HepG2 (cell line): Measurements from ENCODE around the gene IQCH. TPM values are rescaled to one million over a fixed set of nuclear protein-coding genes. Genes with fewer than 3 reads are reported as not detected.

Experiments used
- ATAC-seq: fragments of 200-7000 bp; cut with Tn5 transposase; 3 replicates; pipeline ENCODE4 v1.9.1; 2020; ENCODE audit warnings: mild to moderate bottlenecking, moderate library complexity
- BruUV-seq: library from RNA; stranded (reverse); fragments of 400-500 nt; replicated peaks from 2 replicates; lab custom pipeline; 2021; lab: Mats Ljungman, UMichigan
- CTCF ChIA-PET: fragments of 300-600 bp; formaldehyde crosslinking; extraction: SDS; loops from one replicate; lab custom pipeline; 2021; ENCODE audit warnings: low total read pairs, inconsistent platforms, low intra/inter-chr PET ratio; lab: Yijun Ruan, JAX
- POLR2A ChIA-PET: fragments of 350-600 bp; sonication (Branson Sonifier 250); formaldehyde crosslinking; loops from one replicate; lab custom pipeline; 2020; ENCODE audit warnings: antibody characterized with exemption, inconsistent platforms; lab: Yijun Ruan, JAX
- DNase-seq: peaks from one replicate; pipeline ENCODE4 v3.0.0-alpha.2; 2015; ENCODE audit warnings: low spot score
- FAIRE-seq: peaks from 3 replicates; lab custom pipeline; 2011; peaks lifted over from hg19 to GRCh38; lab: Jason Lieb, UNC
- H2AFZ ChIP-seq: one replicate; pipeline ENCODE4 v1.6.1; 2011; ENCODE audit warnings: low read length, inconsistent platforms
- H3K27ac ChIP-seq: fragments of 300-600 bp; 3 replicates; pipeline ENCODE4 v1.8.0; 2011; ENCODE audit warnings: mixed run types, mild to moderate bottlenecking, mixed read lengths, low read length, inconsistent platforms; ENCODE audit not compliant: insufficient read depth; ENCODE audit errors: extremely low read length
- H3K27me3 ChIP-seq, 2 experiments: fragments of 200-600 bp in 1 of 2; 2 replicates in 1 of 2; 3 replicates in 1 of 2; pipeline versions ENCODE4 v1.6.0 to v1.8.0; 2011; ENCODE audit warnings: low read length in 2 of 2, mild to moderate bottlenecking in 2 of 2, moderate library complexity in 2 of 2, inconsistent platforms in 1 of 2; ENCODE audit not compliant: insufficient read depth in 2 of 2, control insufficient read depth in 1 of 2
- H3K36me3 ChIP-seq, 2 experiments: fragments of 200-600 bp in 1 of 2; replicated peaks in 1 of 2; 2 replicates in 1 of 2; 3 replicates in 1 of 2; pipeline versions ENCODE4 v1.5.1 to v1.8.0; 2011; ENCODE audit warnings: low read length in 2 of 2, inconsistent platforms in 1 of 2; ENCODE audit not compliant: insufficient read depth in 2 of 2, control insufficient read depth in 1 of 2
- H3K4me1 ChIP-seq: 2 replicates; pipeline ENCODE4 v1.5.1; 2012; ENCODE audit warnings: low read length, inconsistent platforms; ENCODE audit not compliant: insufficient read depth
- H3K4me2 ChIP-seq: 2 replicates; pipeline ENCODE4 v1.6.0; 2011; ENCODE audit warnings: low read depth, low read length, inconsistent platforms
- H3K4me3 ChIP-seq, 3 experiments: fragments of 200-600 bp in 1 of 3; sonication (generic), shearing (Covaris generic) in 1 of 3; replicated peaks in 1 of 3; 2 replicates each; pipeline ENCODE4 v1.5.1; 2011 to 2016; ENCODE audit warnings: low read length in 3 of 3, inconsistent platforms in 2 of 3, low read depth in 2 of 3, mild to moderate bottlenecking in 2 of 3, control low read depth in 1 of 3, mixed read lengths in 1 of 3; ENCODE audit not compliant: insufficient read depth in 1 of 3
- H3K79me2 ChIP-seq: one replicate; pipeline ENCODE4 v1.6.1; 2011; ENCODE audit warnings: low read length, inconsistent platforms; ENCODE audit not compliant: insufficient read depth
- H3K9ac ChIP-seq: 2 replicates; pipeline ENCODE4 v1.6.0; 2011; ENCODE audit warnings: mild to moderate bottlenecking, low read depth, low read length, inconsistent platforms; ENCODE audit not compliant: insufficient read depth
- H3K9me3 ChIP-seq: 2 replicates; pipeline ENCODE4 v1.5.1; 2012; ENCODE audit warnings: mild to moderate bottlenecking, low read length
- H4K20me1 ChIP-seq: 2 replicates; pipeline ENCODE4 v1.6.0; 2011; ENCODE audit warnings: inconsistent platforms, mild to moderate bottlenecking, low read length, moderate library complexity; ENCODE audit not compliant: insufficient read depth
- HMG20A ChIP-seq: IDR thresholded peaks from 2 replicates; pipeline ENCODE4 v1.6.1; 2016; ENCODE audit warnings: borderline replicate concordance
- NR0B2 ChIP-seq: sonication (generic); formaldehyde crosslinking; IDR thresholded peaks from 2 replicates; pipeline ENCODE4 v1.4.0; 2020; ENCODE audit warnings: mild to moderate bottlenecking, missing genetic modification reagents
- RBFOX2 ChIP-seq: fragments of 200-400 bp; formaldehyde crosslinking; IDR thresholded peaks from 2 replicates; pipeline ENCODE4 v1.6.1; 2017; ENCODE audit warnings: low read depth, mild to moderate bottlenecking, low read length
- RCOR2 ChIP-seq: IDR thresholded peaks from 2 replicates; pipeline ENCODE4 v1.6.1; 2016; ENCODE audit warnings: missing biosample characterization, missing genetic modification reagents
- RFX5 ChIP-seq: IDR thresholded peaks from 2 replicates; pipeline ENCODE4 v1.6.1; 2011; ENCODE audit warnings: low read depth, low read length, improper control_type of control experiment
- ZNF136 ChIP-seq: sonication (generic); formaldehyde crosslinking; IDR thresholded peaks from 2 replicates; pipeline ENCODE4 v1.8.1; 2022; ENCODE audit warnings: low read depth, mild to moderate bottlenecking, moderate library complexity, missing genetic modification reagents
- ZNF530 ChIP-seq: sonication (generic); formaldehyde crosslinking; IDR thresholded peaks from 2 replicates; pipeline ENCODE4 v1.5.0; 2020; ENCODE audit warnings: low read depth, mild to moderate bottlenecking, missing genetic modification reagents
- WGBS: methylation state at CpG from one replicate; pipeline ENCODE4 v1.1.6; 2017; ENCODE audit warnings: low lambda C conversion rate; 5-methylcytosine and 5-hydroxymethylcytosine counted together
- in situ Hi-C: cut with HindIII; loops from 2 replicates; pipeline ENCODE4 v1.10.0; 2017; ENCODE audit warnings: low pct_unique_long_range_greater_than_20kb; ENCODE audit not compliant: extremely low pct_ligation_motif_present
- intact Hi-C: fragments of 100-400 bp; cut with micrococcal nuclease; formaldehyde crosslinking; loops from one replicate; pipeline ENCODE4 v1.10.0; 2022; ENCODE audit not compliant: unreplicated experiment
- polyA plus RNA-seq, 8 experiments: library from polyadenylated mRNA; depleted of rRNA in 3 of 8; stranded (reverse) in 7 of 8; unstranded in 1 of 8; fragments of >200 nt; fragmentation: Illumina TruSeq in 4 of 8; extraction: Trizol in 4 of 8; gene quantifications; 2 replicates each; pipeline versions ENCODE4 v1.2.1 to v1.2.3, GENCODE V29; 2011 to 2016; ENCODE audit warnings: low read depth in 4 of 8, missing spikeins in 1 of 8, mixed read lengths in 1 of 8; ENCODE audit not compliant: insufficient read depth in 1 of 8
- total RNA-seq, 5 experiments: library from RNA; depleted of rRNA; stranded (reverse); fragments of >200 nt; fragmentation: Illumina TruSeq; extraction: Trizol; gene quantifications; 2 replicates each; pipeline ENCODE4 v1.2.3, GENCODE V29; 2016; ENCODE audit warnings: low read depth in 1 of 5
- TF ChIP-seq, protein P1 (sequence below): sonication (generic); formaldehyde crosslinking; IDR thresholded peaks from 2 replicates; pipeline ENCODE4 v1.5.1; 2020; ENCODE audit warnings: mild to moderate bottlenecking, missing genetic modification reagents

The IQCH gene
- total and polyA plus RNA-seq, 2 of the 13 experiments (the other 11 are each of a cell fraction or from before 2014, with no cell fraction given) = 0.16 to 0.55 TPM

- in situ Hi-C loops = no loop called here
- 0% methylated on average over 2 of the region's 2 CpGs for WGBS
Measured at GRCh38 chr15:67280217-67280616, 25.6 kb downstream of the IQCH start.

More at GRCh38 chr15:67280217-67280616, 25.6 kb downstream of the IQCH start:
- TF ChIP-seq RBFOX2 (no peak), ZNF530 (CRISPR knock-in tag) (no peak), RCOR2 (no peak), HMG20A (CRISPR knock-in tag) (no peak), ZNF136 (CRISPR knock-in tag) (no peak), NR0B2 (CRISPR knock-in tag) (no peak), RFX5 (no peak)
- TF ChIP-seq, protein P1, sequence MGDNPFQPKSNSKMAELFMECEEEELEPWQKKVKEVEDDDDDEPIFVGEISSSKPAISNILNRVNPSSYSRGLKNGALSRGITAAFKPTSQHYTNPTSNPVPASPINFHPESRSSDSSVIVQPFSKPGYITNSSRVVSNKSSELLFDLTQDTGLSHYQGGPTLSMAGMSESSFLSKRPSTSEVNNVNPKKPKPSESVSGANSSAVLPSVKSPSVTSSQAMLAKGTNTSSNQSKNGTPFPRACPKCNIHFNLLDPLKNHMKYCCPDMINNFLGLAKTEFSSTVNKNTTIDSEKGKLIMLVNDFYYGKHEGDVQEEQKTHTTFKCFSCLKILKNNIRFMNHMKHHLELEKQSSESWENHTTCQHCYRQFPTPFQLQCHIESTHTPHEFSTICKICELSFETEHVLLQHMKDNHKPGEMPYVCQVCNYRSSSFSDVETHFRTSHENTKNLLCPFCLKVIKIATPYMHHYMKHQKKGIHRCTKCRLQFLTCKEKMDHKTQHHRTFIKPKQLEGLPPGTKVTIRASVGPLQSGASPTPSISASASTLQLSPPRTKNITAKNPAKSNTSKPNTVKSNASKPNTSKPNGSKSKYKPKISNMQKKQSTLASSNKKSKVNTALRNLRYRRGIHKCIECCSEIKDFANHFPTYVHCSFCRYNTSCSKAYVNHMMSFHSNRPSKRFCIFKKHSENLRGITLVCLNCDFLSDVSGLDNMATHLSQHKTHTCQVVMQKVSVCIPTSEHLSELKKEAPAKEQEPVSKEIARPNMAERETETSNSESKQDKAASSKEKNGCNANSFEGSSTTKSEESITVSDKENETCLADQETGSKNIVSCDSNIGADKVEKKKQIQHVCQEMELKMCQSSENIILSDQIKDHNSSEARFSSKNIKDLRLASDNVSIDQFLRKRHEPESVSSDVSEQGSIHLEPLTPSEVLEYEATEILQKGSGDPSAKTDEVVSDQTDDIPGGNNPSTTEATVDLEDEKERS (CRISPR knock-in tag) = no peak
- DNase-seq = no peak
- no peaks in the 10 kb centered on the region for H4K20me1 ChIP-seq
- H3K4me3 ChIP-seq = no peak overlapping the region
- ChIA-PET CTCF (no interaction called here), POLR2A (no interaction called here)
- H2AFZ ChIP-seq = no peak overlapping the region
- intact Hi-C loops = no loop called here
- no peak overlapping the region for H3K9ac ChIP-seq
- H3K36me3 ChIP-seq = no peaks in the 10 kb centered on the region
- H3K4me1 ChIP-seq = peaks cover 7% of the 10 kb centered on the region
- H3K4me2 ChIP-seq = no peak overlapping the region
- H3K27me3 ChIP-seq = no peaks in the 10 kb centered on the region
- no peak overlapping the region for H3K27ac ChIP-seq
- ATAC-seq = no peak
- FAIRE-seq = no peak
- H3K9me3 ChIP-seq = no peaks in the 10 kb centered on the region
- BruUV-seq = no TSS peak
- no peaks in the 10 kb centered on the region for H3K79me2 ChIP-seq
